Measurements from ENCODE around the gene BCAS3.
A peak's percentile ranks its signal among the peaks of the same experiment; 100 is the strongest.
"Not testable (repeated sequence)": the region's sequence is repeated elsewhere in the genome, so short reads cannot be mapped to it uniquely, and the experiment has no call there.

BCAS3 gene

GRCh38 chr17:60993497-60993896, 315.8 kb downstream of the BCAS3 start:
- no peak overlapping the region for H3K27ac ChIP-seq
- no peak for TF ChIP-seq ZFX (IDR thresholded peaks at IDR 0.05)
- no peak for TF ChIP-seq CTCF (conservative IDR thresholded peaks at IDR 0.05)

- no peak for TF ChIP-seq CTCF (conservative IDR thresholded peaks at IDR 0.05)
- no peak overlapping the region for H3K27ac ChIP-seq
These were observed 318.0 kb downstream of the BCAS3 start for GRCh38 chr17:60995680-60996079.

- TF ChIP-seq CTCF (conservative IDR thresholded peaks at IDR 0.05), result peak; percentile 13; the same call in 1 of the 2 replicates
- TF ChIP-seq ZFX (IDR thresholded peaks at IDR 0.05), result no peak
- no peak overlapping the region for H3K27ac ChIP-seq
These were observed 323.3 kb downstream of the BCAS3 start for GRCh38 chr17:61000911-61001310.

GRCh38 chr17:61002316-61002736, 324.7 kb downstream of the BCAS3 start:
- no peak overlapping the region for H3K27ac ChIP-seq

GRCh38 chr17:61005358-61005757, 327.7 kb downstream of the BCAS3 start:
- no peak overlapping the region for H3K27ac ChIP-seq
- no peak for TF ChIP-seq ZFX (IDR thresholded peaks at IDR 0.05)
- TF ChIP-seq CTCF (conservative IDR thresholded peaks at IDR 0.05), result no peak

More at GRCh38 chr17:61002316-61002736, 324.7 kb downstream of the BCAS3 start:
- TF ChIP-seq CTCF (conservative IDR thresholded peaks at IDR 0.05) (peak; percentile 83), ZFX (IDR thresholded peaks at IDR 0.05) (no peak)

GRCh38 chr17:61005958-61006357, 328.3 kb downstream of the BCAS3 start:
- H3K27ac ChIP-seq, result not testable (repeated sequence)

- TF ChIP-seq ZFX (IDR thresholded peaks at IDR 0.05), result no peak
- no peak for TF ChIP-seq CTCF (conservative IDR thresholded peaks at IDR 0.05)
- no peak overlapping the region for H3K27ac ChIP-seq
These were observed 330.3 kb downstream of the BCAS3 start for GRCh38 chr17:61007980-61008379.

- TF ChIP-seq ZFX (IDR thresholded peaks at IDR 0.05) (no peak), CTCF (conservative IDR thresholded peaks at IDR 0.05) (no peak)
- no peak overlapping the region for H3K27ac ChIP-seq
These were observed 332.0 kb downstream of the BCAS3 start for GRCh38 chr17:61009663-61010062.

Measured in C4-2B (cell line).